Sigmoid colon (tissue), 4 donors: ENCODE results near the gene BCCIP.

ENCODE experiments used
- EP300 ChIP-seq, 4 donors: sonication (generic); formaldehyde crosslinking; IDR thresholded peaks; one replicate each; pipeline ENCODE4 v1.6.1; 2017; ENCODE audit warnings: antibody characterized with exemption in 4 of 4
- POLR2A ChIP-seq, 2 donors: fragments of 450-650 bp; IDR thresholded peaks; one replicate each; pipeline ENCODE4 v1.6.1; 2016; ENCODE audit warnings: antibody characterized with exemption in 2 of 2, mild to moderate bottlenecking in 2 of 2, moderate library complexity in 2 of 2
- TF ChIP-seq, protein P1 (sequence below), 4 experiments: fragments of 450-650 bp in 3 of 4; fragments of 200-600 bp in 1 of 4; IDR thresholded peaks; one replicate each; pipeline ENCODE4 v1.5.1; 2016 to 2019; ENCODE audit warnings: antibody characterized with exemption in 4 of 4, mild to moderate bottlenecking in 3 of 4, moderate library complexity in 2 of 4

DNA sequence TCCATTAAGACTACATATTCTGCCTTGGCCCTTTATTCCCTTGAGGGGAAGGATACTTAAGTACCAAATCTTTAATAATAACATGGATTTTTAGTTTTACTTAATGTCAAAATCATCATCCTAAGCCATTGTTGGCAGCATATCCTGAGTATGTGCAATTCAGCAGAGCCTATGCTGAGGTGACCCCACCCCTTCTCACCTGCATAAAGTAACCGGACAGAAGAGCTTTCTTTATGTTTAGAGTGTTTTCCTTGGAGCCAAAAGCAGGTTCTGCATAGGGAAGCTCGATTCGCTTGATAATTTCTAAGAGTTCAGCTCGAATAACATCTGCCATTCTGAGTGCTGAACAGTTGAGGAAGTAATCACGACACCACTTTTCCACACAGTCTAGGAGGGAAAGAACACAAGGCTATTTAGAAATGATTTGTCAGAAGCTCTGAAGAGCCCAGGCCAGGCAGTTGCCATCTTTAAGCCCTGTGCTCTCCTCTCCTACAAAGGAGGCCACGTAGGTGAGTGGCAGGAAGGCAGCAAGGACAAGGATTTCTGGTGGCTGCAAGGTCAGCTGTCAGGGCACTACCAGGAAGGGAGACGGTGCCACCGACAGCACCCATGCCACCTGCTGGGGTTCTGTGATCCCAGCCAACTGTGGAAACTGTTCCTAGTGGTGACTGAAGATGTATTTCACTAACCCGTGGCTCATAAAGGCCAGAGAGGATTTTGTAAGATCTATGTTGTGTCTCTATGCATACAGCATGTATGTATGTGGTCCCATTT, 15.6 kb downstream of the BCCIP start:
- TF ChIP-seq, protein P1, sequence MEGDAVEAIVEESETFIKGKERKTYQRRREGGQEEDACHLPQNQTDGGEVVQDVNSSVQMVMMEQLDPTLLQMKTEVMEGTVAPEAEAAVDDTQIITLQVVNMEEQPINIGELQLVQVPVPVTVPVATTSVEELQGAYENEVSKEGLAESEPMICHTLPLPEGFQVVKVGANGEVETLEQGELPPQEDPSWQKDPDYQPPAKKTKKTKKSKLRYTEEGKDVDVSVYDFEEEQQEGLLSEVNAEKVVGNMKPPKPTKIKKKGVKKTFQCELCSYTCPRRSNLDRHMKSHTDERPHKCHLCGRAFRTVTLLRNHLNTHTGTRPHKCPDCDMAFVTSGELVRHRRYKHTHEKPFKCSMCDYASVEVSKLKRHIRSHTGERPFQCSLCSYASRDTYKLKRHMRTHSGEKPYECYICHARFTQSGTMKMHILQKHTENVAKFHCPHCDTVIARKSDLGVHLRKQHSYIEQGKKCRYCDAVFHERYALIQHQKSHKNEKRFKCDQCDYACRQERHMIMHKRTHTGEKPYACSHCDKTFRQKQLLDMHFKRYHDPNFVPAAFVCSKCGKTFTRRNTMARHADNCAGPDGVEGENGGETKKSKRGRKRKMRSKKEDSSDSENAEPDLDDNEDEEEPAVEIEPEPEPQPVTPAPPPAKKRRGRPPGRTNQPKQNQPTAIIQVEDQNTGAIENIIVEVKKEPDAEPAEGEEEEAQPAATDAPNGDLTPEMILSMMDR (IDR thresholded peaks at IDR 0.05): no peak
- no peak for TF ChIP-seq EP300 (IDR thresholded peaks at IDR 0.05)
- TF ChIP-seq POLR2A (IDR thresholded peaks at IDR 0.05): no peak
